Fibroblast of skin of left biceps (primary cell): ENCODE results near the gene ENTR1.

Experiments used
- DNase-seq, 2 experiments: peaks; one replicate each; pipeline ENCODE4 v3.0.0-alpha.2; 2013; ENCODE audit warnings: low read depth in 2 of 2

ENTR1 gene

GRCh38 chr9:136396219-136396515 lies 14.2 kb downstream of the ENTR1 start:
- no peak for DNase-seq

- DNase-seq: no peak
Observed at GRCh38 chr9:136395345-136396218, 14.8 kb downstream of the ENTR1 start.

- DNase-seq: no peak
Observed at GRCh38 chr9:136395020-136395340, 15.4 kb downstream of the ENTR1 start.

GRCh38 chr9:136394312-136395019 lies 15.9 kb downstream of the ENTR1 start:
- no peak for DNase-seq

GRCh38 chr9:136393531-136393930 lies 16.9 kb downstream of the ENTR1 start:
- no peak for DNase-seq

- DNase-seq: no peak
Observed at GRCh38 chr9:136392538-136393449, 17.6 kb downstream of the ENTR1 start.

- DNase-seq: no peak
Observed at GRCh38 chr9:136391737-136392537, 18.5 kb downstream of the ENTR1 start.

- no peak for DNase-seq
Observed at GRCh38 chr9:136389396-136389795, 21.0 kb downstream of the ENTR1 start.

GRCh38 chr9:136387217-136387616 lies 23.2 kb downstream of the ENTR1 start:
- DNase-seq: no peak

- DNase-seq: no peak
Observed at GRCh38 chr9:136386018-136386417, 24.4 kb downstream of the ENTR1 start.

GRCh38 chr9:136385015-136385414 lies 25.4 kb downstream of the ENTR1 start:
- no peak for DNase-seq

GRCh38 chr9:136383436-136383835 lies 27.0 kb downstream of the ENTR1 start:
- DNase-seq: no peak

- no peak for DNase-seq
Observed at GRCh38 chr9:136381966-136382513, 28.4 kb downstream of the ENTR1 start.

GRCh38 chr9:136381311-136381710 lies 29.1 kb downstream of the ENTR1 start:
- no peak for DNase-seq

GRCh38 chr9:136380381-136380780 lies 30.0 kb downstream of the ENTR1 start:
- DNase-seq: no peak

- DNase-seq: no peak
Observed at GRCh38 chr9:136379891-136380290, 30.5 kb downstream of the ENTR1 start.

- DNase-seq: no peak
Observed at GRCh38 chr9:136379401-136379800, 31.0 kb downstream of the ENTR1 start.

- DNase-seq: no peak
Observed at GRCh38 chr9:136379003-136379287, 31.5 kb downstream of the ENTR1 start.

GRCh38 chr9:136378170-136379002 lies 32.0 kb downstream of the ENTR1 start:
- DNase-seq: no peak

GRCh38 chr9:136377341-136378169 lies 32.9 kb downstream of the ENTR1 start:
- no peak for DNase-seq
